Stimulated activated CD4-positive, alpha-beta T cell treated with anti-CD3 and anti-CD28 coated beads, Interleukin-1b, Interleukin-23, amount 100 ng/mL, for 48 hours (primary cell): ENCODE measurements around the gene CPLX3.
A peak's percentile ranks its signal among the peaks of the same experiment; 100 is the strongest.

Experiments
- DNase-seq: peaks from one replicate; pipeline ENCODE4 v3.0.0-alpha.2; 2020

CPLX3 gene

DNA sequence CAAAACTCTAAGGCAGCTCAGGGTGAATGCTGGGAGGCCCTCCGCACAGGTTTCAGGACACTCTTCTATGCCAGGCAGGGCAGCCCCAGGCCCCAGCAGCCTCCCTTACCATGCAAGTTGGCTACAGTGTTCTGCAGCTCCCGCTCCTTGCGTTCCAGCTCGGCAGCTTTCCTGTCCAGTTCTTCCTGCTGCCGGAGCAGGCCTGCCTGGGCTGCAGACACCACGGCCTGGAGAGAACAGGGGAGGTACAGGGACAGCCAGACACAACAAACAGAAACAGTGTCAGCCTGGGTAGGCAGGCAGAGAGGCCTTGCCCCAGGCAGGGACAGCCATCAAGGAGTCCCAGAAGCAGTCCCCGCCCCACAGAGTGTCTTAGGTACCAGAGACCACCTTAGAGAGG is 25.5 kb downstream of the CPLX3 start:
- DNase-seq, result no peak

DNA sequence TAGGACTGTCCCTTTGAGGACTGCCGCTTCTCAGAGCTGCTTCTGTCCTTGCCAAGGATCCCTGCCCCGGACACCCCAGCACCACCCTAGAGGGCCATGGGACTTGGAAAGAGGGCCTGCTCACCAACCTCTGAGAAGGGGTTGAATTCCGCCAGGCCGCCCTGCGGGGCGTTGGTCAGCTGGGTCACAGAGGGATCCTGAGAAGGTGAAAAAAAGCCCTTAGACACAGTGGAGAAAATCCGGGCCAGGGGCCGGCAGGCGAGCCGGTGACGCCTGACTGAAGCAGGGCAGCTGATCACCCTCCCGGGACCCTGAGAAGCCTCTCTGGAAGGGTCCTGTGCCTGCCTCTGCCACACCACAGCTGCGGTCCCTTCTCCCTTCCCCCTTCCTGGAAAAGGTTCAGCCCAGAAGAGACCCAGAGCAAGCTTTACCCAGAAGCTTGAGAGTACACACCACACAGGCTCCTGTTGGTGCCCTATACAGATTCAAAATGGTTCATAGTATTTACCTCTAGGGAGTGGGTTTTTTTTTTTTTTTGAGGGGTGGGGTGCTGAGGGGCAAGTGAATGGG is 28.1 kb downstream of the CPLX3 start:
- no peak for DNase-seq

DNA sequence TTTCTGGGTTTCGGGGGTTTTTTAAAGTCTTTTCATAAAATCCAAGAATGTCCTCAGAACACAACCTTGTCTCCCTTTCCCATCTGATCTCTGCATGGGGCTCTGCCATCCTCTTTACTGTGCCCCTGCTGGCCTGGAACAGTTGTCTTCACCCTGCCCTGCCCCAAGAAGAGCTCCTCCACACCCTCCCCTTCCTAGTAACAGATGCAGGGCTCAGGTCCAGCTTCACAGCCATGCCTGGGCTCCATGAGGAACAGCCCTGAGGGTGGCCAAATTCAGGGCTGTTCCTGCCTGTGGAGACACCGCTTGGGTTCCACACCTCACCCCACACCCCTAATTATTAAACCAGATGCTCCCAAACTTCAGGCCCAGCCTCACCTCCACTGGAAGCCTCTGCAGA is 29.4 kb downstream of the CPLX3 start:
- no peak for DNase-seq

DNA sequence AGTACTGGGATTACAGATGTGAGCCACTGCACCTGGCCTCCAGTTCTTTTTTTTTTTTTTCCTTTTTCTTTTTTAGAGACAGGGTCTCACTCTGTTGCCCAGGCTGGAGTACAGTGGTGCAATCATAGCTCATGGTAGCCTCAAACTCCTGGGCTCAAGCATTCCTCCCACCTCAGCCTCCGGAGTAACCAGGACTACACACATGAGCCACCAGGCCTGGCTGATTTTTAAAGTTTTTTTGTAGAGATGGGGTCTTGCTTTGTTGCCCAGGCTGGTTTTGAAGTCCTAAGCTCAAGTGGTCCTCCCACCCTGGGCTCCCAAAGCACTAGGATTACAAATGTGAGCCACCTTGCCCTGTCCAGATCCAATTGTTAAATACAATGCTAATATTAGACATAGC is 30.1 kb downstream of the CPLX3 start:
- no peak for DNase-seq

DNA sequence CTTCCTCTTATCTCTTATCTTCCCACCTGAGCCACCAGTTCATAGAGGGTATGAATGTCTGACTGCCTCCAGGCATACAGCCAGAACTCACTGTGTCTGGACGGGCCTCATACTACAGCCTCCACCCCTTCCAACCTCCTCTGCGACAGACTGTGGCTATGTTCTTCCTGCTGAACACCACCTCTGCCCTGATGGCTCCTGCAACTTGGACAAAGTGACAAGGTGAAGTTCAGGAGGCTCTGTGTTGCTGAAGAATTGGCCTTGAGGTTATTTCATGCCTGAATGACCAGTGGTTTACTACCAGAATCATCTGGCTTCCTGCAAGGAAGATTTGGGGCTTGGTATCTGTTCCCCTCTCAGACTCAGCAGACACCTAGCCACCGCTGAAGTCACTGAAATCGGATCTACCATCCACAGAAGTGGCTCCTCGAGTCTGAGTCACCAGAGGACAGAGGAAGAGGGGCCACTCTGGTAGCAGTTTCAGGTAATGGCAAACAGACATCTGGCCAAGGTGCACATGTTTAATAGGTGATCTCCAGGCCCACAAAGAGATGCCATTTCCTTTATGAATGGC is 30.7 kb downstream of the CPLX3 start:
- DNase-seq, result no peak

DNA sequence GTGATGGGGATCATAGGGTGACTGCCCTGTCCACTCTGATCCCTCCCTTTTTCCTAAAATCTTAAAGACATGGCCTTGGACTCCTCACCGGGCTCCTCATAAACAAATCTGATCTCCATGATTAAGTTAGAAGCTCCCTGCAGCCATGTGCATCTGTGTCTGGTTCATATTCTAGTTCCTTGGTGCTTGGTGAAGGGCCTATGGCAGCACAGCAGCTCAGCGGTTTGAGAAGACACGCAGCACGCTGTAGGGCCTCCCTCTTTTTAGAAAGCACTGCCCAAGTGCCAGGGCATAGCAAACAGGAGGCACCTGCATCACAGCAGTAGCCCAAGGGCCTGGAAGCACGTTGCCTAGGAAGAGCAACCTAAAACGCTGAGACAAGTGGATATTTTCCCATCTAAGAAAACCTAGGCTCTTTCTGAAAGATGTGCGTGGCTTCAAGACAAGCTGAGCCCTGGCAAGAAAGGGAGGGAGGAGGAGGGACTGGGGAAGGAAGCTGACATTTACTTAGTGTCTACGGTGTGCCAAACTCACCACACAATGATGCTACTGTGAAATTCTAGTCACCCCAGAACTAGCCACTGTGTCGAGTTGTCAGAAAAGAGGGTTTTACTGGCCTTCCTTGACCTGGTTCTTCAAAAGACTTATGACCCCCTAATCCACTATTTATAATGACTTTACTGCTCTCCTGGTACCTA is 31.4 kb downstream of the CPLX3 start:
- no peak for DNase-seq

DNA sequence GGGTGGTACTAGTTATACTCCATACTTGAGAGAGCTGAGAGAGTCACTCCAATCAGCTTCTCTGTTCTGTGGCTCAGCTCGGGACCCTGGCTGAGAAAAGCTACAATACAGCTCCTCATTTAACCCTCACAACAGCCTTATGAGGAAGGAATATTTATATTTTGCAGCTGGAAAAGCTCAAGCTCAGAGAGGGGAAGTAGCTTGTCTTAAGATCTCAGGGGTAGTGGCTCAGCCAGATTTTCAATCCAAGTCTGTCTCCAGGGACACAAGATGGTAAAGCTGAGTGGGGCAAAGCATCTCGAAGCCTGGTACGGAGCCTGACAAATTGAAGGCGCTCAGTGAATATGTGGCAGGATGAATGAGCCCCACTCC is 31.9 kb downstream of the CPLX3 start:
- DNase-seq, result no peak

DNA sequence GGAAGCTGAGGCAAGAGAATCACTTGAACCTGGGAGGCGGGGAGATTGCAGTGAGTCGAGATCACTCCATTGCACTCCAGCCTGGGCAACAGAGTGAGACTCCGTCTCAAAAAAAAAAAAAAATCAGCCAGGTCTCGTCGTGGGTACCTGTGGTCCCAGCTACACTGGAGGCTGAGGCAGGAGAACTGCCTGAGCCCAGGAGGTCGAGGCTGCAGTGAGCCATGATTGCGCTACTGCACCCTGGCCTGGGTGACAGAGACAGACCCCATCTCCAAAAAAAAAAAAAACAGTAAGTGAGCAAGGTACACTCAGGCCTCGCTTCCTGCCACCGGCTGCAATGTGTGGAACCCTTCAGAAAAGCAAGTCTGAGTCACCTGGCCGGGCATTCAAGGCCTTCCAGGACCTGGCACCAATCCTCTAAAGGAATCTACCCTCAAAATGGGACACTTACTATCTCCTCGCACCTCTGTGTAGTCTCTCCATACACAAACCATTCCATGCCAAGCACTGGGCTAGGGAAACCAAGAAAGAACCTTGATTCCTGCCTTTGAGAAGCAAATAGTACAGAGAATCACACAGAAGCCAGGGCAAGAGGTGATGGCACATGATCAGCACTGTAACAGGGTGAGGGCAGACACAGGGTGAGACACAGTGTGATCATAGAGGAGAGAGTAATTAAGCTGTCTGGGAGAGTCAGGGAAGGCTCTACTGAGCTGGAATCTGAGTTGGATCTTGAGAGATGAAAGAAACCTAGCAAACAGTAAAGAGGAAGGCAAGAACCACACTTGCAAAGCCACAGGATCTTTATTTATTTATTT is 37.0 kb downstream of the CPLX3 start:
- no peak for DNase-seq

DNA sequence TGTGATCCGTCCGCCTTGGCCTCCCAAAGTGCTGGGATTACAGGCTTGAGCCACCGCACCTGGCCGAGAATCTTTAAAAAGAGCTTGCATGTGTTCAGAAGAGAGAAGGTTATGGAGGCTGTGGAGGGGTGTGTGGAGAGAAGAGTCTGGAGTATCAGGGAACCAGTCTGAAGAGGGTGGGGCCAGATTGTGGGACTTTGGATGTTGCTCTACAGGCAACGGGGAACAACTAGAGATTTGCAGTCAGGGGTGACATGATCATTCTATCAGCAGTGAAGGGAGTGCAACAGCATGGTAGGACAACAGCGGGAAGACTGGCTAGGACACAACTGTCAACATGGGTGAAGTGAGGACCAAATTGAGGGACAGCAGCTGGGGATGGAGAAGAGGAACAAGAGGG is 37.9 kb downstream of the CPLX3 start:
- no peak for DNase-seq

DNA sequence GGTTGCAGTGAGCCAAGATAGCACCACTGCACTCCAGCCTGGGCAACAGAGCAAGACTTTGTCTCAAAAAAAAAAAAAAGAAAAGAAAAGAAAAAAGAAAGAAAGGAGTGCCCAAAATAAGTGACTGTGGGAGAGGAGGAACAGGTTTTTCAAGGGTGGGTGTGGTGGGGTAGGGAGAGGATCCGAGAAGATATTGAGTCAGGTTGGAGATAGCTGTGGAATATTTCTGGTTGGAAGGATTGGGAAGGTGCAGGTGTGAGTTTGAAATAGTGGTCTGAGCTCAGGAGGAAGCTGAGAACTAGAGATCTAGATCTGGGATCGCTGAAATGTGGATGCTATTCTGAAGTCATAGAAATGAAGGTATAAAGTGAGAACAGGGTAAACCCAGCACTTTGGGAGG is 38.9 kb downstream of the CPLX3 start:
- no peak for DNase-seq

DNA sequence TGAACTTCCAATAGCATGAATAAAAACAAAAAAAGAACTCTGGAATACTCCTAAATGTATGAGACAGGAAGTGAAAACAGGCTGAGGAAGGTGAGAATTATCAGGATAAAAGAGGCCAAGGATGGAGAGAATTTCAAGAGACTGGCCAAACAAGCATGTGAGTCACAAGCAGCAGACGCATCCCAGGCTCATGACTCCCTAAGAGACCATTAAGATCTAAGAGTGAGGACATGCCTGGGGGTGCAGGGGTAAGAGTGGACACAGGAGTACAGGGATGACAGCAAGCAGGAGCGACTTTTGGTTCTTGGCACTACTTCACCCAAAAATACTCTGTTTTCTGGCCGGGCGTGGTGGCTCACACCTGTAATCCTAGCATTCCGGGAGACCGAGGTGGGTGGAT is 39.7 kb downstream of the CPLX3 start:
- no peak for DNase-seq

DNA sequence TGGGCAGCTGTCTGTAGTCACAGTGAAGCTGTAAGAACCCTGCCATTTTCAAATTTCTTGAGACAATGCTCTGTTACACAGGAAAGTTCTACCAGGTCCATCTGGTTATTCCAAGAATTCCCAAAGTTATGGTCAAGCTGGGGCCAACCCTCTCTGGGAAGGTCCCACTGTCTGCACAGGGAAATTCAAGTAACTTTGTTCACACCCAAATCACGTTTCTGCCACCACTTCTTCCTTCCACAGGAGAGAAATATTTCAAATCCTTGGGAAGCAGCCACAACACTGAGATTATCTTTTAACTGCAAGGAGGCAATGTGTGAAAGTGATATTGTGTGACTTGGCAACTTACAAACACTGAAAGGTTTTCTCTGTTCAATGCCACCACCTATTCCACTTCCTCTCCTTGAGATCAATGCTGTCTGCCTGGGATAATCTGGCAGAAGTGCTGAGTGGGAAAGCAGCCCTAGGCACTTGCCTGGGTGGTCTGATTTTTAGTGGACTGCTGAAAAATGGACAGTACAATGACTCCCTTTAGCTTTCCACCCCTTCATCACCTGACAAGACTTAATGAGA is 41.1 kb downstream of the CPLX3 start:
- no peak for DNase-seq

DNA sequence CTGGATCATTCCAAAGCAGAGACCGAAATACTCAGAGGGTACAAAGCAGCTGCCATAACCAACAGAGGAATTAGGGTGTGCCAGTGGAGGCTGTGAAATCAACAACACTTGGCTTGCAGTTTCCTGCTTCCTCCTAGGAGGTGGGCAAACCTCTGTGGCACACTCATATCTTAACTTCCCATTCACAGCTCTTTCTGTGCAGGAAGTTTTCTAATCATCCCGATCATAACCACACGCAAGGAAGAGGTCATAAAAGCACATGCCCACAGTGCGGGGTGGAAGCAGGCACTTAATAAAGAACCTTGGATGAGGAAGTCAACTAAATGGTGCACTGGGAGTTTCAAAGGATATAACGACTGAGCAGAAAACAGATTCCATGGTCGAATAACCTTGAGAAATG is 41.6 kb downstream of the CPLX3 start:
- DNase-seq, result no peak

DNA sequence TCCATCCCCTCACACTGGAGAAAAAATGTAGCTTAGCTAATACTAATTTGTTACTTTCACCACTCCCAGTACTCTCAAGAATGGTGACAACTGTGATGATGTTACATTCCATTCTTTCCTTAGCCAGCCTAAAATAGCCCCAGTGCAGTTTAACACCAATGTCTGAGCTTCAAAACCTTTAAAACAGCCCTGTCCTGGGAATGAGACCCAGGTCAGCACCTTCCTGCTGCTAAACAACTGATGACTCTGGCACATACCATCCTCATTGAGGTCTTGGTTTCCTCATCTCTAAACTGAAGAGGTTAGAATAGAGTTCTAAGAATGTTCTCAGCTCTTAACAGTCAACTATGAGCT is 42.9 kb downstream of the CPLX3 start:
- no peak for DNase-seq

DNA sequence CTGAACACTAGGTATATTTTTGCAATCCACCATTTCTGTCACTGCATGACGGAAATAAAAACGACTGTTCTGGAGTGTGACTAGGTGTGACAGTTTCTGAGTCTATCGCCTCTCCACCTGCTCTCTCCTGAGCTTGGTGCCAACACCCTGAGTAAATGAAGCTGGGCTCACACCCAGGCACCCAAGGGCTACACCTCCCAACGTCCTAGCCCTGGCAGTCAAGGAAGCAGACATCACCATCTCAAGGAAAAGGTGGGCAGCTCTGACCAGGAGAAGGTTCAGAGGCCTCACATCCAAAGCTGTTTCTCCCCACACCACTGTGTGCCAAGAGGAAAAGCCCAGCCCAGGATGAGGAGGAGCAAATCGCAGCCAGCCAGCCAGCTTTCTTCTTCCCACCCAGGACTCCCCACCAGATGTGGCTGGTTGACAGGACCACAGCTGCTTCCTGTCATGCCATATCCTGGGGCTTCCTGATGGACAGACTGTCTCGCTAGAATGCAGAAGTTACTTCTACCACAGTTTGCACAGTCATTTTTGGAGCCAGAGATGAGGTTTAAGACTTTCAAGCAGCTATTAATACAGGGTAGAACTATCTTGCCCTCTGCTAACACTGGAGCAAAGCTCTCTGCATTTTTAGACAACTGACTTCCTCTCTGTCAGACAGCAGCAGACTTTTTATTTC is 43.4 kb downstream of the CPLX3 start:
- peak; percentile 51 for DNase-seq

DNA sequence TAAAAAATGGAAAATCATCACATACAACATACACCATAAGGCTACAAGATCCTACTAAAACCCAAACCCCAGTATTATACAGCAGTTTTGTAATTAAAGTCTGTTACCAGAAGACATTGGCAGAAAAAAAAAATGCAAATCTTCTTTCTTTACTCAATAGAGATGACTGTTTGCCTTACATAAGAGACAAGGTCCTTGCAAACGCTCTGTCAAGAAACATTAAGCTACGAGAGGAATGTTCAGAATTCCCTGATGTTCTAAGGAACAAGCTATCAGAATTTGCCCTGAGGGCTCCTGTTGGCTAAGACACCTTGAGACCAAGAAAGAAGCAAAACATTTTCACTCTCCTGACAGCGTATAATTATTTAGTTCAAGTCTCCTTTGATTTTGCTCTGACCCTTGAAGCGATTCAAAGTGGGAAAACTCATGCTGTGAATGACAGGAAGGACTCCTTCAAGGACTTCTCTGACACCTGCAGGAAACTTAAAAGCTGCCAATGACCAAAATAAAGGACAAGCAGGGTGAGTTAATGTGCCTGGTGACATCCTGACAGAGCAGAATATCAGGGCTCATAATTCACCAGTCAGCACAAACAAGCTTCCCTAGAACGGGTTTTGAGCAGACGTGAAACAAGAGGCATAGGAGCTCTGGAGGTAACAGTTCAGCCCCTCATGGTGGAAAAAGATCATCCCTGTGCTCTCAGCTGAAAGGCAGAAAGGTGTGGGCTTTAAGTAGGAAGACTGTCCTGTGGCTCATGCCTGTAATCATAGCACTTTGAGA is 44.2 kb downstream of the CPLX3 start:
- DNase-seq, result no peak

DNA sequence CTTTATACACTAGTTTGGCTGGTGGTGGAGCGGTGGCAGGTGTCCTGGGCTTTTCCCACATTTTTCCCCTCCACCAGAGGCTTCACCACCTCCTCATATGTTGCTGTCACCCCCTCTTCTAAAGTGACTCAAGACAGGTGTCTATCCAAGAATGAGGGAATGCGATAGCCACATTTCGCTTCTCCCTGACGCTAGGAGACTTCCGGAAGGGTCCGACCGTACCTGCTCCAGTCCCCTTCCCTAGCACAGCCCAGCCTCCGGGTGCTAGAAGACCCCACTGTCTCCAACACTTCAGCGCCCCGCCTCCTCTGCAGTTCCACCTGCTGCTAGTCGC is 46.2 kb downstream of the CPLX3 start:
- no peak for DNase-seq

DNA sequence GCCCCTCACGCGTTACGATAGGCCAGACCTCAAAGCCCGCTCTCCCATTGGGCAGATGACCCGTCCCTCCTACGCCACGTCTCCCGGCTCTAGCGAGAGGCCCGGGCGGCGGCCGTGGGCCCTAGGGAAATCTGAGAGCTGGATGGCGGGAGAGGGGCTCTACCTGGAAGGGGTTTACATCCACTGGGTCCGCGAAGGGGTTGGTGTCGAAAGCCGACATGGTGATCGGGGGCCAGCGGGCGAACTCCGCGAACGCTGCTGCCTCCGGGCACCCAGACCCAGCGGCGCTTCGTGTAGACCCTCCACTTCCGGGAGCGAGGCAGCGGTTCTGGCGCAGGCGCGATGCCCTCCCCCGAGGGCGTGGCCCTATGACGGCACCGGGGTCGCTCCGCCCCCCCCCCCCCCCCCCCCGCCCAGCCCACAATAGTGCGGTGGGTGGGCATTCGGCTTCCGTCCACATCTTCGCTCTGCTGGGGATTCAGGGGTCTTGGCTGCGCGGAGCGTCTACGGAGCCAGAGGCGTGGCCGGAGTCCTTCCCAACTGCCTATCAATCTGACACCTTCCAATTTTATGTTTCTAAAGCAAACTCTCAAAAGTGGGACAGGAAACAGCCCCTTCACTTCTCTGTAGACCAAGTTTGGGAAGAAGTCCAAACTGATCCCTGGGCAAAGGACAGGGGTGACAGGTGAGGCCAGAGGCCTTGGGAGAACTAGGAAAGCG is 46.8 kb downstream of the CPLX3 start, which contains the start of gene SCAMP2:
TSS of gene SCAMP2 (minus strand) at position 330 of the 720 bp plus-strand sequence. CDS start at position 220, 110 bp downstream.
- peak; percentile 91 for DNase-seq

DNA sequence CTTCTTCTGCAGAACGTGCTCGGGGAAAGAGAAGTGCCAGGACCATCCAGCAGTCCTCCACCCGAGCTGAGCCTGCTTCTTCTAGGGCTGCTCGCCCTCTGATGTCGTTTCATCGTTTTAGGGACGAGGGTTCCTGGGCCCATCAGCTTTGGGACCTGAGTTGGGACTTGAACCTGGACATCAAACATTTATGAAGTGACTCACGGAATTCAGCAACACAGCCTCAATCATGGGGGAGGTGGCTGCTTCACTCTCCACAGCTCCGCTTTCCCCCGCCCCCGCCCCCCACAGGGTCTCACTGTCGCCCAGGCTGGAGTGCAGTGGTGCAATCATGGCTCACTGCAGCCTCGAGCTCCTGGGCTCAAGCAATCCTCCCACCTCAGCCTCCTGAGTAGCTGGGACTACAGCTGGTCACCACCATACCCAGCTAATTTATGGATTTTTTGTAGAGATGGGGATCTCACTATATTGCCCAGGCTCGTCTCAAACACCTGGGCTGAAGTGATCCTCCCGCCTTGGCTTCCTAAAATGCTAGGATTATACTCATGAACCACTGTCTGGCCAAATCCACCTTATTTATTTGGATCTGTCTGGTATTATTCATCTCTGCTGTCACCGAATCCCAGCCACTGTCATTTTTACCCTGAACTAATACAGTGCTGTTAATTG is 47.5 kb downstream of the CPLX3 start:
- no peak for DNase-seq

DNA sequence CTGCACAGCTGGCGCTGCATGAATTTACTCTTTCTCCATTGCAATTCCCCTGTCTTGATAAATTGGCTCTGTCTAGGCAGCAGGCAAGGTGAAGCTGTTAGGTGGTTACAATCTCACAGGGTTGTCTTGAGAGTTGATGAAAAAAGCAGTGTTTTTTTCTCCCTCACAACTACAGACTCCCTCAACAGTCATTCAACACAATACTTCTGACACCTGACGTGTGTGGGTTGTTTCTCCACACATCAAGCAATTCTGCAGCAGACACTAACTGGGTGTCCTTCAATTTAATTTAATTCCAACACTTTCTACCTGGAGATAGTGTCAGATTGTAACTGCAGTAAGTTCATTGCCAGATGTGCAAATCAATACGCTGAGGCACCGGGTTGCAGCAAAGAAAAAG is 51.8 kb downstream of the CPLX3 start:
- no peak for DNase-seq
